ENCODE measurements around the gene POMGNT1.

- TF ChIP-seq CTCF (IDR thresholded peaks at IDR 0.05) (no peak), ZFX (IDR thresholded peaks at IDR 0.05; ENCODE audit: borderline replicate concordance) (no peak)
Measured at GRCh38 chr1:46174448-46175231, 23.6 kb downstream of the POMGNT1 start, which contains the start of gene TSPAN1.

All from 22Rv1 (cell line).